GM12875 (cell line): ENCODE measurements around the gene ATP2B2.

Experiments used
- H3K4me3 ChIP-seq: one replicate; pipeline ENCODE4 v1.5.1; 2011; ENCODE audit warnings: low read depth, low read length, control low read depth
- CTCF ChIP-seq: IDR thresholded peaks from 2 replicates; pipeline ENCODE4 v1.5.1; 2011; ENCODE audit warnings: low read depth, mild to moderate bottlenecking, control low read depth, inconsistent platforms, low read length, moderate library complexity, borderline replicate concordance; ENCODE audit not compliant: insufficient read depth

The ATP2B2 gene

GRCh38 chr3:10361375-10361774, 144.0 kb downstream of the ATP2B2 start:
- TF ChIP-seq CTCF: no peak
- no peak overlapping the region for H3K4me3 ChIP-seq

GRCh38 chr3:10360478-10360877, 144.9 kb downstream of the ATP2B2 start:
- TF ChIP-seq CTCF: no peak
- no peak overlapping the region for H3K4me3 ChIP-seq

- no peak overlapping the region for H3K4me3 ChIP-seq
- no peak for TF ChIP-seq CTCF
Observed at GRCh38 chr3:10359761-10360161, 145.6 kb downstream of the ATP2B2 start.

GRCh38 chr3:10358309-10358980, 146.9 kb downstream of the ATP2B2 start:
- TF ChIP-seq CTCF: no peak
- H3K4me3 ChIP-seq: no peak overlapping the region

- no peak overlapping the region for H3K4me3 ChIP-seq
Observed at GRCh38 chr3:10357592-10358308, 147.6 kb downstream of the ATP2B2 start.

GRCh38 chr3:10357095-10357494, 148.3 kb downstream of the ATP2B2 start:
- TF ChIP-seq CTCF: no peak
- H3K4me3 ChIP-seq: no peak overlapping the region

More at GRCh38 chr3:10357592-10358308, 147.6 kb downstream of the ATP2B2 start:
- no peak for TF ChIP-seq CTCF
